SU-DHL-6 (cell line): ENCODE measurements around the gene GALNT10.

Experiments used
- H2AFZ ChIP-seq: fragments of 200-600 bp; sonication (generic); 2 replicates; pipeline ENCODE4 v1.6.1; 2014; ENCODE audit warnings: low read depth, mild to moderate bottlenecking, moderate library complexity, mixed read lengths, antibody characterized with exemption, low read length; ENCODE audit not compliant: severe bottlenecking
- H3F3A ChIP-seq: fragments of 200-600 bp; shearing (Covaris generic); 2 replicates; pipeline ENCODE4 v1.6.0; 2016; ENCODE audit warnings: antibody characterized with exemption, mild to moderate bottlenecking; ENCODE audit not compliant: insufficient read depth
- H3K27ac ChIP-seq: fragments of 200-600 bp; sonication (generic); 2 replicates; pipeline ENCODE4 v1.5.1; 2016; ENCODE audit warnings: low read depth, mild to moderate bottlenecking, low read length, moderate library complexity, mixed read lengths
- H3K27me3 ChIP-seq: fragments of 200-600 bp; sonication (generic), shearing (Covaris generic); 2 replicates; pipeline ENCODE4 v1.6.0; 2014; ENCODE audit warnings: mild to moderate bottlenecking, low read length
- H3K36me3 ChIP-seq: fragments of 200-600 bp; sonication (generic); 2 replicates; pipeline ENCODE4 v1.6.1; 2014; ENCODE audit warnings: mild to moderate bottlenecking, low read length, mixed read lengths
- H3K4me2 ChIP-seq: fragments of 300-600, 200-600 bp; shearing (Covaris generic), sonication (generic); 2 replicates; pipeline ENCODE4 v1.6.0; 2014; ENCODE audit warnings: low read length, low read depth, mild to moderate bottlenecking; ENCODE audit not compliant: poor library complexity, severe bottlenecking
- H3K4me3 ChIP-seq: fragments of 200-600 bp; sonication (generic); 2 replicates; pipeline ENCODE4 v1.5.1; 2014; ENCODE audit warnings: antibody characterized with exemption, low read length, mild to moderate bottlenecking, mixed read lengths; ENCODE audit not compliant: insufficient read depth, poor library complexity, severe bottlenecking
- H3K79me2 ChIP-seq: fragments of 200-600 bp; sonication (generic); 2 replicates; pipeline ENCODE4 v1.6.1; 2014; ENCODE audit warnings: mild to moderate bottlenecking, low read length, moderate library complexity; ENCODE audit not compliant: insufficient read depth
- H3K9ac ChIP-seq: fragments of 200-600 bp; sonication (generic); 2 replicates; pipeline ENCODE4 v1.7.0; 2014; ENCODE audit warnings: mild to moderate bottlenecking, low read length
- H3K9me2 ChIP-seq: fragments of 200-600 bp; sonication (generic); replicated peaks from 2 replicates; pipeline ENCODE4 v1.6.1; 2014; ENCODE audit warnings: low read length; ENCODE audit not compliant: insufficient read depth
- H3K9me3 ChIP-seq: fragments of 200-600 bp; sonication (generic); 2 replicates; pipeline ENCODE4 v1.6.1; 2014; ENCODE audit warnings: low read length, mixed read lengths; ENCODE audit not compliant: insufficient read depth
- H4K20me1 ChIP-seq: fragments of 200-600 bp; sonication (generic); 2 replicates; pipeline ENCODE4 v1.6.1; 2014; ENCODE audit warnings: low read depth, mild to moderate bottlenecking, antibody characterized with exemption, low read length, moderate library complexity, mixed read lengths
- EZH2phosphoT487 ChIP-seq: fragments of 200-600 bp; sonication (generic), shearing (Covaris generic); conservative IDR thresholded peaks from 2 replicates; pipeline ENCODE4 v1.6.1; 2018; ENCODE audit warnings: mild to moderate bottlenecking, antibody characterized with exemption, low read length, moderate library complexity, mixed read lengths
- TF ChIP-seq, protein P1 (sequence below): fragments of 200-600 bp; sonication (generic); IDR thresholded peaks from one replicate; pipeline ENCODE4 v1.5.1; 2017; ENCODE audit warnings: antibody characterized with exemption, mild to moderate bottlenecking, low read length, moderate library complexity; ENCODE audit not compliant: insufficient read depth, poor library complexity, severe bottlenecking

Gene GALNT10

DNA sequence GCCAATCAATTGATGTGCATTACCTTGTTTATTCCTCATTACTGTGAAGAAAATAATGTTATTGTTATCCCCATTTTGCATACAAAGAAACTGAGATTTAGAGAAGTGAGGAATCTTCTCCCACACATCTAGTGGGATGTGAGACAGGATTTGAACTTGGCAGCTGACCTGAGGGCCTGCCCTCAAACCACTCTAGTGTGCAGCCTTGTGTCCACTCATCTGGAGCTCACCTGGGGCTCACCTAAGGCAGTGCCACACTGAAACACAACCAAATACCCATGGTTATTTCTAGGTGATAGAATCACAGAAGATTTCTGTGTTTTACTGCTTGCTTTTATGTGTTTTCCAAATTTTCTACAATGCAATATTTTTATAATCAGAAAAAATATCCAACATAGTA is 160.6 kb downstream of the GALNT10 start:
- Histone ChIP-seq H3F3A (no peaks in the 10 kb centered on the region), H3K9ac (no peak overlapping the region), H3K79me2 (no peaks in the 10 kb centered on the region), H3K27me3 (no peaks in the 10 kb centered on the region), H3K4me2 (no peak overlapping the region), H3K9me3 (no peaks in the 10 kb centered on the region), H3K4me3 (no peak overlapping the region), H4K20me1 (no peaks in the 10 kb centered on the region), H3K9me2 (no peaks in the 10 kb centered on the region), H3K36me3 (no peaks in the 10 kb centered on the region), H3K27ac (no peak overlapping the region), H2AFZ (no peak overlapping the region)
- TF ChIP-seq EZH2phosphoT487 = no peak
- TF ChIP-seq, protein P1, sequence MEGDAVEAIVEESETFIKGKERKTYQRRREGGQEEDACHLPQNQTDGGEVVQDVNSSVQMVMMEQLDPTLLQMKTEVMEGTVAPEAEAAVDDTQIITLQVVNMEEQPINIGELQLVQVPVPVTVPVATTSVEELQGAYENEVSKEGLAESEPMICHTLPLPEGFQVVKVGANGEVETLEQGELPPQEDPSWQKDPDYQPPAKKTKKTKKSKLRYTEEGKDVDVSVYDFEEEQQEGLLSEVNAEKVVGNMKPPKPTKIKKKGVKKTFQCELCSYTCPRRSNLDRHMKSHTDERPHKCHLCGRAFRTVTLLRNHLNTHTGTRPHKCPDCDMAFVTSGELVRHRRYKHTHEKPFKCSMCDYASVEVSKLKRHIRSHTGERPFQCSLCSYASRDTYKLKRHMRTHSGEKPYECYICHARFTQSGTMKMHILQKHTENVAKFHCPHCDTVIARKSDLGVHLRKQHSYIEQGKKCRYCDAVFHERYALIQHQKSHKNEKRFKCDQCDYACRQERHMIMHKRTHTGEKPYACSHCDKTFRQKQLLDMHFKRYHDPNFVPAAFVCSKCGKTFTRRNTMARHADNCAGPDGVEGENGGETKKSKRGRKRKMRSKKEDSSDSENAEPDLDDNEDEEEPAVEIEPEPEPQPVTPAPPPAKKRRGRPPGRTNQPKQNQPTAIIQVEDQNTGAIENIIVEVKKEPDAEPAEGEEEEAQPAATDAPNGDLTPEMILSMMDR = no peak

DNA sequence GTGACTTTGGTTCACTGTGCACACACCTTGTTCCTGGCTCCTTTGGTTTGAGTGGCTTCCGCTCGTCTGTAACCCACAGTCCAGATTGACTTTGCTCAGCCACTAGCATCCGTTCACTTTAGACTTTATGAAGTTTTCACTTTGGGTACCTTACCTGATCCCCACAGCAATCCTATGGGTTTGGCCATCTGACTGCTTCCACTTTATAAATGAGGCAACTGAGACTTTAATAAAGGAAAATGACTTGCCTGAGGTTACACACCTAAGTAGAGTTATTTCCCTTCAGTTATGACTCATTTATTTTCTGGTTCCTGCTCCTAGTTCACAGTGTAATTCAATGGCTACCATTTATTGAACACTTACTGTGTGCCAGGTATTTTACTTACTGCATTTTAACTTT is 161.0 kb downstream of the GALNT10 start:
- no peaks in the 10 kb centered on the region for H3K9me2 ChIP-seq

DNA sequence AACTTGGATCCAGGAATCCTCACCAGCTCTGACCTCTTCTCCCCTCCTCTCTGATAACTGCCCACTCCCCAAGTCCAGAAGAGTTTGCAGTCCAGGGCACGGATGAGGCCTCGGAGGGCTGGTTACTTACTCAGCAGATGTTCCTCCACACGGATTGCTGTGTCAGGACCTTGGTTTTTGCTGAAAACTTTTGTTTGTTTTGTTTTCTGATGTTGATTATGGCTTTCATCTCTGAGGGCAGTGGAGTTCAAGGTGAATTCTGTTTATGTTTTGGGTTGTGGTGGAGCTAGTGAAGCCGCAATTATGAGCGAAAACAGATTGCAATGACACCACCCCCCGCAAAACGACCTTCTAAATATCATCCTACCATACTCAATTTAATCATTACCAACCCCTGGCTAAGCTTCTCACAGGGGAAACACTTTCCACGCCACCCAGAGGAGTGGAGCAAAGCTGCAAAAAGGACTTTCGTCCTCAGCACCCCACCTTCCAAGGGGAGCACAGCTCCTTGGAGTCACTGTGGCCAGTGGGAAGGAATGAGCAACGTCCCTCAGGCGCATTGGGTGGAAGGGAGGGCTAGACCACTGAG is 162.5 kb downstream of the GALNT10 start:
- Histone ChIP-seq H3K4me2 (no peak overlapping the region), H3F3A (no peaks in the 10 kb centered on the region), H3K27ac (no peak overlapping the region), H3K36me3 (no peaks in the 10 kb centered on the region), H3K9me3 (no peaks in the 10 kb centered on the region), H3K9me2 (no peaks in the 10 kb centered on the region), H3K4me3 (no peak overlapping the region), H3K9ac (no peak overlapping the region), H2AFZ (no peak overlapping the region), H3K79me2 (no peaks in the 10 kb centered on the region), H3K27me3 (no peaks in the 10 kb centered on the region), H4K20me1 (no peaks in the 10 kb centered on the region)
- TF ChIP-seq EZH2phosphoT487 = no peak
- TF ChIP-seq, protein P1 = no peak

More for the DNA sequence above, 161.0 kb downstream of the GALNT10 start:
- Histone ChIP-seq H3K27me3 (no peaks in the 10 kb centered on the region), H3K36me3 (no peaks in the 10 kb centered on the region), H4K20me1 (no peaks in the 10 kb centered on the region), H3K9me3 (no peaks in the 10 kb centered on the region), H3K4me3 (no peak overlapping the region), H3F3A (no peaks in the 10 kb centered on the region), H2AFZ (no peak overlapping the region), H3K9ac (no peak overlapping the region), H3K79me2 (no peaks in the 10 kb centered on the region), H3K27ac (no peak overlapping the region), H3K4me2 (no peak overlapping the region)
- no peak for TF ChIP-seq EZH2phosphoT487

DNA sequence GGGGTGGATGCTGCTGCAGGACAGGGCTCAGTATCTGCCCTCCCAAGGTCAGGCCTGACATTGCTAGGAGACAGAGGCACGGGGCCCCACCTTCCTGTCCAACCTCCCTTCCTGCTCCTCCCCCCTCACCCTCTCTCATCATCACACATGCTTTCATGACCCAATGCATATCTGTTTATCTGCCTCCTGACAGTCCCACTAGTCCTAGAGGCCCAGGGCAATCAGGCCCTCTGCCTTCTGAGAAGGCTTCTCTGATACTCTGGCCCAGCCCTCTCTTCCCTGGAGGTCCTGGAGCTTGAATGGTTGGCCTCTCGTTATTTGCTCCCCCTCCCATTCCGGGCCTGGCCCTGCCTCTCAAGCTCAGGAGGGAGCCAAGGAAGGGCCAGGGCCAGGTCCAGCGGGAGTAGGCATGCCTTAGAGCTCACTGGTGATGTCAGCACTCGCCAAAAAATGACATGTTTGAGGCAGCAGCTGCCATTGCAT is 164.6 kb downstream of the GALNT10 start:
- Histone ChIP-seq H3K27me3 (no peaks in the 10 kb centered on the region), H4K20me1 (no peaks in the 10 kb centered on the region), H3K36me3 (no peaks in the 10 kb centered on the region), H3K27ac (no peak overlapping the region), H3F3A (no peaks in the 10 kb centered on the region), H2AFZ (no peak overlapping the region), H3K4me3 (no peak overlapping the region), H3K9me3 (no peaks in the 10 kb centered on the region), H3K9ac (no peak overlapping the region), H3K9me2 (no peaks in the 10 kb centered on the region), H3K4me2 (no peak overlapping the region), H3K79me2 (no peaks in the 10 kb centered on the region)
- TF ChIP-seq, protein P1 = no peak
- TF ChIP-seq EZH2phosphoT487 = no peak
